RWPE2 (cell line): ENCODE data around the gene TLL1.

ENCODE experiments used
- ATAC-seq: fragments of 200-7000 bp; cut with Tn5 transposase; 3 replicates; pipeline ENCODE4 v1.9.1; 2021; ENCODE audit warnings: low read depth
- DNase-seq: peaks from one replicate; pipeline ENCODE4 v3.0.0-alpha.2; 2020; ENCODE audit warnings: low spot score
- H3K27ac ChIP-seq: fragments of 450-650 bp; 2 replicates; pipeline ENCODE4 v1.5.1; 2017; ENCODE audit warnings: mild to moderate bottlenecking; ENCODE audit not compliant: poor library complexity, severe bottlenecking
- H3K27me3 ChIP-seq: fragments of 250-450 bp; sonication (Bioruptor Pico); 2 replicates; pipeline ENCODE4 v1.5.1; 2021; ENCODE audit warnings: mild to moderate bottlenecking, moderate library complexity; ENCODE audit not compliant: insufficient read depth, poor library complexity, severe bottlenecking
- H3K36me3 ChIP-seq: fragments of 250-450 bp; sonication (Bioruptor Pico); 2 replicates; pipeline ENCODE4 v1.5.1; 2020; ENCODE audit warnings: low read depth, mild to moderate bottlenecking, moderate library complexity
- H3K4me1 ChIP-seq: fragments of 250-450 bp; sonication (Bioruptor Pico); 2 replicates; pipeline ENCODE4 v1.5.1; 2021; ENCODE audit warnings: mild to moderate bottlenecking, moderate library complexity; ENCODE audit not compliant: insufficient read depth, poor library complexity, severe bottlenecking
- H3K4me3 ChIP-seq: fragments of 250-450 bp; sonication (Bioruptor Pico); 2 replicates; pipeline ENCODE4 v1.5.1; 2021; ENCODE audit warnings: mild to moderate bottlenecking, moderate library complexity; ENCODE audit not compliant: severe bottlenecking
- H3K9me3 ChIP-seq: fragments of 250-450 bp; sonication (Bioruptor Pico); 2 replicates; pipeline ENCODE4 v1.5.1; 2021; ENCODE audit warnings: mild to moderate bottlenecking, moderate library complexity; ENCODE audit not compliant: severe bottlenecking
- CTCF ChIP-seq: fragments of 450-650 bp; IDR thresholded peaks from one replicate; pipeline ENCODE4 v1.5.1; 2017; ENCODE audit warnings: mild to moderate bottlenecking, moderate library complexity; ENCODE audit not compliant: poor library complexity, severe bottlenecking

The TLL1 gene

DNA sequence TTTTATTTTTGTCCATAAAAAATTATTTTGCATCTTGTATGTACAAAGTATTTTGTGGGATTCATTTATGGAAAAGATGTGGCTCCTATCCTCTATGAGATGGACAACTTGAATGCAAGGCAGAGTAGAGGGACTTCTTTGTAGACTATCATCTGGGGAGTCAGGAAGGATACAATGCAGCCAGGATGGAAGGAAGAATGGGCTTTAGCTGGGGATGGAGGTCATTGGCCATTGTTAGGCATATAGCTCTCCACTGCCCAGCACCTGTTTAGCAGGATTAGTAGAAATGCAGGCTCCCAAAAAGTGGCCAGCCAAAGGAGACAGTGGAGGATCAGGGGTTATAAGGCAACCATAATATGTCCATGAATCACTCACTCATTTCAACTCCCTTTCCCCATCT, 5.1 kb upstream of the TLL1 start:
- Histone ChIP-seq H3K36me3 (no peaks in the 10 kb centered on the region), H3K9me3 (no peaks in the 10 kb centered on the region), H3K27ac (no peak overlapping the region), H3K4me3 (no peak overlapping the region), H3K4me1 (peaks cover 8% of the 10 kb centered on the region), H3K27me3 (no peaks in the 10 kb centered on the region)
- no peak for TF ChIP-seq CTCF
- no peak for ATAC-seq
- no peak for DNase-seq

- peak overlapping the region; percentile 45 for H3K4me3 ChIP-seq
- peaks cover 8% of the 10 kb centered on the region for H3K4me1 ChIP-seq
- peak overlapping the region; percentile 55 for H3K27ac ChIP-seq
- no peaks in the 10 kb centered on the region for H3K9me3 ChIP-seq
- H3K36me3 ChIP-seq, result no peaks in the 10 kb centered on the region
- ATAC-seq, result peak; percentile 41
- no peaks in the 10 kb centered on the region for H3K27me3 ChIP-seq
- TF ChIP-seq CTCF, result no peak
- DNase-seq, result no peak
Measured at GRCh38 chr4:165873298-165874071, 448 bp downstream of the TLL1 start.

- ATAC-seq, result peak; percentile 19
- H3K4me3 ChIP-seq, result peak overlapping the region; percentile 45
- H3K27ac ChIP-seq, result peak overlapping the region; percentile 55
- H3K27me3 ChIP-seq, result no peaks in the 10 kb centered on the region
- TF ChIP-seq CTCF, result no peak
- no peaks in the 10 kb centered on the region for H3K36me3 ChIP-seq
- no peak for DNase-seq
- peaks cover 8% of the 10 kb centered on the region for H3K4me1 ChIP-seq
- H3K9me3 ChIP-seq, result no peaks in the 10 kb centered on the region
Measured at GRCh38 chr4:165874072-165874790, 1.2 kb downstream of the TLL1 start.

DNA sequence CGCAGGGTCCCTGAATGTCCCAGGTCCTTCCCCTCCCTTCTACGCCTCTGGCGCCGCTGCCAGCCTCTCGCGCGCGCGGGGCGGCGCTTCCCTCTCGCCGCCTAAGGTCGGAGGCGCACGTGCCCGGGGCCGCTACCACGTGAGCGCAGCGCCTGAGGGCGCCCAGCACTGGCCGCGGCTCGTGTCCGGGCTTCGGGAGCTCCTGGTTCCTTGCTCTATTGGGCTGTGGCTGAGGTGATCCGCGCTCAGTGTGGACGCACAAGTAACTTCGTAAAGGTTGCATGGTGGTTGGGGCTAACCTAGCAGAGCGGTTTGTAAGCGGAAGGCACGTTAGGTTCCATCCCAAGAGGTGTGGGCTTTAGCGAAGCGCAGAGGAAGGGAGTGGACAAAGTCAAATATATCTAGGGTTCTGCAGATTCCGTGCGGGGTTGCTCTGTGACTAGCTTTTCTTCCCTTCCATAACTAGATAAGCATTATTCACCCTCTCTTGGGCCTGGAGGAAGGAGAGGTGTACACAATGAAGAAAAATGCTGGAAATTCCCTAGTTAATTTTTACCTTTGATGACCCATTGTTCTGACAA, 1.8 kb downstream of the TLL1 start:
- peak overlapping the region; percentile 45 for H3K4me3 ChIP-seq
- DNase-seq, result no peak
- ATAC-seq, result peak; percentile 50
- peak overlapping the region; percentile 55 for H3K27ac ChIP-seq
- no peaks in the 10 kb centered on the region for H3K36me3 ChIP-seq
- TF ChIP-seq CTCF, result no peak
- peaks cover 8% of the 10 kb centered on the region for H3K4me1 ChIP-seq
- no peaks in the 10 kb centered on the region for H3K9me3 ChIP-seq
- no peaks in the 10 kb centered on the region for H3K27me3 ChIP-seq
